ENCODE data around the gene ABCD4.

Gene ABCD4

GRCh38 chr14:74262076-74262475 lies 40.7 kb downstream of the ABCD4 start:
- Histone ChIP-seq H3K9ac (no peak overlapping the region), H3K4me2 (no peak overlapping the region), H3K4me3 (IDR thresholded peaks at IDR 0.05; ENCODE audit: insufficient read depth, low read depth, low read length) (no peak overlapping the region), H3K4me1 (ENCODE audit: low read depth, poor library complexity, severe bottlenecking) (no peaks in the 10 kb centered on the region), H3K79me2 (ENCODE audit: insufficient read depth, low read depth) (no peaks in the 10 kb centered on the region), H2AFZ (ENCODE audit: low read depth) (no peak overlapping the region), H4K20me1 (ENCODE audit: insufficient read depth) (no peaks in the 10 kb centered on the region), H3K36me3 (ENCODE audit: insufficient read depth) (no peaks in the 10 kb centered on the region), H3K27ac (no peak overlapping the region), H3K27me3 (ENCODE audit: insufficient read depth, low read depth) (peaks cover 4% of the 10 kb centered on the region; the same call in 1 of the 2 replicates)
- TF ChIP-seq, protein P1, sequence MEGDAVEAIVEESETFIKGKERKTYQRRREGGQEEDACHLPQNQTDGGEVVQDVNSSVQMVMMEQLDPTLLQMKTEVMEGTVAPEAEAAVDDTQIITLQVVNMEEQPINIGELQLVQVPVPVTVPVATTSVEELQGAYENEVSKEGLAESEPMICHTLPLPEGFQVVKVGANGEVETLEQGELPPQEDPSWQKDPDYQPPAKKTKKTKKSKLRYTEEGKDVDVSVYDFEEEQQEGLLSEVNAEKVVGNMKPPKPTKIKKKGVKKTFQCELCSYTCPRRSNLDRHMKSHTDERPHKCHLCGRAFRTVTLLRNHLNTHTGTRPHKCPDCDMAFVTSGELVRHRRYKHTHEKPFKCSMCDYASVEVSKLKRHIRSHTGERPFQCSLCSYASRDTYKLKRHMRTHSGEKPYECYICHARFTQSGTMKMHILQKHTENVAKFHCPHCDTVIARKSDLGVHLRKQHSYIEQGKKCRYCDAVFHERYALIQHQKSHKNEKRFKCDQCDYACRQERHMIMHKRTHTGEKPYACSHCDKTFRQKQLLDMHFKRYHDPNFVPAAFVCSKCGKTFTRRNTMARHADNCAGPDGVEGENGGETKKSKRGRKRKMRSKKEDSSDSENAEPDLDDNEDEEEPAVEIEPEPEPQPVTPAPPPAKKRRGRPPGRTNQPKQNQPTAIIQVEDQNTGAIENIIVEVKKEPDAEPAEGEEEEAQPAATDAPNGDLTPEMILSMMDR (conservative IDR thresholded peaks at IDR 0.05; ENCODE audit: low read depth, low read length): no peak

DNA sequence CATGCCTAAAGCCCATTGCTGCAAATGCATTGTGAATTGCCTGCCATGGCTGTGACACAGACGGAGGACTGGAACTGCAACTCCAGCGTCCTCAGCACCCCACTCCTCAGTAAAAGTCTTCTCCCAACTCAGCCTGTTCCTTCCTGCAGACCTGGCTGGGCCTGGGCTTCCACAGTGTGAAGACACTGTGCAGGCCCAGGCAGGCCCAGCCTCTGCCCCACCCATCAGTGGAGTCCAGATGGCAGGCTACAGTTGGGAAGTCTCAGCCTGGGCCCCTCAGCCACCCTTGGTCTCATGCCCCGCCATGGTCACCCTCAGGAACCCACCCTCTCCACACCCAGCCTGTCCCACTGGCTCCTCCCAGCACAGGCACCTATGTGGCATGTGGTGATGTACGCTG lies 41.4 kb downstream of the ABCD4 start:
- no peak overlapping the region for H3K9ac ChIP-seq
- H3K4me2 ChIP-seq: no peak overlapping the region
- H3K79me2 ChIP-seq (ENCODE audit: insufficient read depth, low read depth): no peaks in the 10 kb centered on the region
- no peaks in the 10 kb centered on the region for H3K4me1 ChIP-seq (ENCODE audit: low read depth, poor library complexity, severe bottlenecking)
- H2AFZ ChIP-seq (ENCODE audit: low read depth): no peak overlapping the region
- H3K36me3 ChIP-seq (ENCODE audit: insufficient read depth): no peaks in the 10 kb centered on the region
- TF ChIP-seq, protein P1 (conservative IDR thresholded peaks at IDR 0.05; ENCODE audit: low read depth, low read length): no peak
- no peak overlapping the region for H3K4me3 ChIP-seq (IDR thresholded peaks at IDR 0.05; ENCODE audit: insufficient read depth, low read depth, low read length)
- H3K27me3 ChIP-seq (ENCODE audit: insufficient read depth, low read depth): peaks cover 4% of the 10 kb centered on the region; the same call in 1 of the 2 replicates
- H3K27ac ChIP-seq: no peak overlapping the region
- H4K20me1 ChIP-seq (ENCODE audit: insufficient read depth): no peaks in the 10 kb centered on the region

GRCh38 chr14:74260525-74261233 lies 42.1 kb downstream of the ABCD4 start:
- H3K9ac ChIP-seq: no peak overlapping the region
- H3K79me2 ChIP-seq (ENCODE audit: insufficient read depth, low read depth): no peaks in the 10 kb centered on the region
- TF ChIP-seq, protein P1 (conservative IDR thresholded peaks at IDR 0.05; ENCODE audit: low read depth, low read length): no peak
- H3K27ac ChIP-seq: no peak overlapping the region
- H3K27me3 ChIP-seq (ENCODE audit: insufficient read depth, low read depth): peaks cover 4% of the 10 kb centered on the region; the same call in 1 of the 2 replicates
- H3K4me2 ChIP-seq: no peak overlapping the region
- H3K4me1 ChIP-seq (ENCODE audit: low read depth, poor library complexity, severe bottlenecking): no peaks in the 10 kb centered on the region
- H3K4me3 ChIP-seq (IDR thresholded peaks at IDR 0.05; ENCODE audit: insufficient read depth, low read depth, low read length): no peak overlapping the region
- no peak overlapping the region for H2AFZ ChIP-seq (ENCODE audit: low read depth)
- H4K20me1 ChIP-seq (ENCODE audit: insufficient read depth): no peaks in the 10 kb centered on the region
- H3K36me3 ChIP-seq (ENCODE audit: insufficient read depth): no peaks in the 10 kb centered on the region

- no peaks in the 10 kb centered on the region for H3K36me3 ChIP-seq (ENCODE audit: insufficient read depth)
- H3K27ac ChIP-seq: no peak overlapping the region
- no peak overlapping the region for H2AFZ ChIP-seq (ENCODE audit: low read depth)
- H3K4me1 ChIP-seq (ENCODE audit: low read depth, poor library complexity, severe bottlenecking): no peaks in the 10 kb centered on the region
- H3K27me3 ChIP-seq (ENCODE audit: insufficient read depth, low read depth): peaks cover 4% of the 10 kb centered on the region; the same call in 1 of the 2 replicates
- H3K4me2 ChIP-seq: no peak overlapping the region
- no peaks in the 10 kb centered on the region for H4K20me1 ChIP-seq (ENCODE audit: insufficient read depth)
- H3K4me3 ChIP-seq (IDR thresholded peaks at IDR 0.05; ENCODE audit: insufficient read depth, low read depth, low read length): no peak overlapping the region
- H3K79me2 ChIP-seq (ENCODE audit: insufficient read depth, low read depth): no peaks in the 10 kb centered on the region
- H3K9ac ChIP-seq: no peak overlapping the region
- TF ChIP-seq, protein P1 (conservative IDR thresholded peaks at IDR 0.05; ENCODE audit: low read depth, low read length): no peak
Measured at GRCh38 chr14:74259513-74259912, 43.2 kb downstream of the ABCD4 start.

Measured in KMS-11 (cell line).